A549 (cell line): Measurements from ENCODE around the gene ENGASE. TPM values are rescaled to one million over a fixed set of nuclear protein-coding genes. Genes with fewer than 3 reads are reported as not detected.

Experiments
- ATAC-seq, 2 experiments: fragments of 200-7000 bp in 1 of 2; fragments of >200 bp in 1 of 2; cut with Nextera tagmentation in 1 of 2; cut with Tn5 transposase in 1 of 2; 3 replicates each; pipeline versions ENCODE4 v1.8.0 to v1.9.1; 2018 to 2020; ENCODE audit warnings: mild to moderate bottlenecking in 1 of 2, moderate library complexity in 1 of 2
- CTCF ChIA-PET: fragments of 300-600 bp; sonication (Branson Sonifier 250); formaldehyde crosslinking; extraction: SDS; loops from one replicate; lab custom pipeline; 2021; ENCODE audit warnings: antibody characterized with exemption, inconsistent platforms; lab: Yijun Ruan, JAX
- POLR2A ChIA-PET: fragments of 350-600 bp; formaldehyde crosslinking; extraction: SDS; loops from one replicate; lab custom pipeline; 2021; ENCODE audit warnings: antibody characterized with exemption, inconsistent platforms; lab: Yijun Ruan, JAX
- DNase-seq, 2 experiments: peaks; one replicate each; pipeline versions ENCODE4 v3.0.0 to v3.0.0-alpha.2; 2011 to 2016; ENCODE audit warnings: low read depth in 1 of 2, low spot score in 1 of 2
- FAIRE-seq: peaks from 2 replicates; lab custom pipeline; 2011; peaks lifted over from hg19 to GRCh38; lab: Jason Lieb, UNC
- H3K27ac ChIP-seq, 2 experiments: fragments of >200 bp; sonication (Bioruptor Twin); formaldehyde crosslinking; 3 replicates each; pipeline ENCODE4 v1.5.1; 2016 to 2017
- H3K4me1 ChIP-seq: fragments of >200 bp; sonication (Bioruptor Twin); formaldehyde crosslinking; 3 replicates; pipeline ENCODE4 v1.6.1; 2016
- H3K4me2 ChIP-seq: fragments of >200 bp; sonication (Bioruptor Twin); formaldehyde crosslinking; 3 replicates; pipeline ENCODE4 v1.6.1; 2016
- H3K4me3 ChIP-seq: fragments of >200 bp; sonication (Bioruptor Twin); formaldehyde crosslinking; 3 replicates; pipeline ENCODE4 v1.5.1; 2016
- H3K9me3 ChIP-seq: fragments of >200 bp; sonication (Bioruptor Twin); formaldehyde crosslinking; 3 replicates; pipeline ENCODE4 v1.6.1; 2016
- CEBPB ChIP-seq, 2 experiments: fragments of >200 bp in 1 of 2; sonication (Bioruptor Twin) in 1 of 2; formaldehyde crosslinking in 1 of 2; IDR thresholded peaks; 2 replicates each; pipeline ENCODE4 v1.6.1; 2012 to 2016
- CHD2 ChIP-seq: fragments of 150-350 bp; IDR thresholded peaks from 2 replicates; pipeline ENCODE4 v1.6.1; 2014; ENCODE audit warnings: low read length; ENCODE audit not compliant: partially characterized antibody
- EP300 ChIP-seq, 2 experiments: fragments of >200 bp; sonication (Bioruptor Twin); formaldehyde crosslinking; IDR thresholded peaks; 2 replicates in 1 of 2; 3 replicates in 1 of 2; pipeline ENCODE4 v1.6.1; 2016 to 2017
- ESRRA ChIP-seq: fragments of 150-350 bp; IDR thresholded peaks from 2 replicates; pipeline ENCODE4 v1.6.1; 2014; ENCODE audit warnings: mild to moderate bottlenecking, low read length, borderline replicate concordance
- FOSB ChIP-seq: fragments of 250-450 bp; sonication (Bioruptor Pico); IDR thresholded peaks from 2 replicates; pipeline ENCODE4 v1.5.0; 2020; ENCODE audit warnings: mild to moderate bottlenecking, moderate library complexity
- HOXA7 ChIP-seq: fragments of 250-450 bp; sonication (Bioruptor Pico); IDR thresholded peaks from 2 replicates; pipeline ENCODE4 v1.5.0; 2020; ENCODE audit warnings: mild to moderate bottlenecking, moderate library complexity
- JUNB ChIP-seq: fragments of >200 bp; sonication (Bioruptor Twin); formaldehyde crosslinking; IDR thresholded peaks from 2 replicates; pipeline ENCODE4 v1.6.1; 2016
- KDM1A ChIP-seq: fragments of 200-600 bp; sonication (generic); IDR thresholded peaks from 2 replicates; pipeline ENCODE4 v1.6.1; 2016; ENCODE audit warnings: low read depth, mild to moderate bottlenecking
- MYC ChIP-seq: IDR thresholded peaks from 2 replicates; pipeline ENCODE4 v1.6.1; 2012; ENCODE audit warnings: mild to moderate bottlenecking, inconsistent platforms, low read length, improper control_type of control experiment, borderline replicate concordance
- NFE2L2 ChIP-seq: fragments of 150-350 bp; conservative IDR thresholded peaks from 2 replicates; pipeline ENCODE4 v1.6.1; 2014; ENCODE audit warnings: low read length
- NR3C1 ChIP-seq: fragments of >200 bp; sonication (Bioruptor Twin); formaldehyde crosslinking; IDR thresholded peaks from 3 replicates; pipeline ENCODE4 v1.6.1; 2017
- PHF8 ChIP-seq: fragments of 200-600 bp; sonication (generic); IDR thresholded peaks from 2 replicates; pipeline ENCODE4 v1.6.1; 2016; ENCODE audit warnings: low read depth, mild to moderate bottlenecking, antibody characterized with exemption, moderate library complexity, borderline replicate concordance
- REST ChIP-seq: fragments of 200-600 bp; sonication (generic); IDR thresholded peaks from 2 replicates; pipeline ENCODE4 v1.6.1; 2016; ENCODE audit warnings: antibody characterized with exemption, mild to moderate bottlenecking, moderate library complexity
- RNF2 ChIP-seq: fragments of 200-600 bp; sonication (generic); IDR thresholded peaks from 2 replicates; pipeline ENCODE4 v1.6.1; 2016; ENCODE audit warnings: low read depth, mild to moderate bottlenecking, antibody characterized with exemption, moderate library complexity, borderline replicate concordance
- TFCP2L1 ChIP-seq: fragments of 250-450 bp; sonication (Bioruptor Pico); IDR thresholded peaks from 2 replicates; pipeline ENCODE4 v1.5.0; 2021; ENCODE audit warnings: mild to moderate bottlenecking
- ZC3H11A ChIP-seq: fragments of 450-650 bp; IDR thresholded peaks from 2 replicates; pipeline ENCODE4 v1.6.1; 2014; ENCODE audit warnings: antibody characterized with exemption, mild to moderate bottlenecking
- WGBS: methylation state at CpG from one replicate; pipeline ENCODE4 v1.1.6; 2017; ENCODE audit errors: missing lambda C conversion rate; 5-methylcytosine and 5-hydroxymethylcytosine counted together
- polyA plus RNA-seq, 4 experiments: library from polyadenylated mRNA; depleted of rRNA in 3 of 4; stranded (reverse); fragments of >200 nt; fragmentation: RNase III in 1 of 4; extraction: RNeasy Plus Mini Kit Qiagen cat#74134 plus additional on column Dnase treatment in 1 of 4; gene quantifications; 2 replicates in 3 of 4; 3 replicates in 1 of 4; pipeline ENCODE4 v1.2.3, GENCODE V29; 2011 to 2017
- TF ChIP-seq, protein P1 (sequence below): fragments of >200 bp; sonication (Bioruptor Twin); formaldehyde crosslinking; IDR thresholded peaks from 3 replicates; pipeline ENCODE4 v1.5.1; 2016
- TF ChIP-seq, protein P2 (sequence below): IDR thresholded peaks from 2 replicates; pipeline ENCODE4 v1.6.1; 2012; ENCODE audit warnings: low read depth, borderline replicate concordance
- TF ChIP-seq, protein P3 (sequence below): fragments of 250-450 bp; sonication (Bioruptor Pico); IDR thresholded peaks from 2 replicates; pipeline ENCODE4 v1.5.0; 2021; ENCODE audit warnings: mild to moderate bottlenecking, moderate library complexity, borderline replicate concordance

The ENGASE gene
- polyA plus RNA-seq, 2 of the 4 experiments (the other 2 are of a cell fraction): 13.4 to 41.7 TPM

DNA sequence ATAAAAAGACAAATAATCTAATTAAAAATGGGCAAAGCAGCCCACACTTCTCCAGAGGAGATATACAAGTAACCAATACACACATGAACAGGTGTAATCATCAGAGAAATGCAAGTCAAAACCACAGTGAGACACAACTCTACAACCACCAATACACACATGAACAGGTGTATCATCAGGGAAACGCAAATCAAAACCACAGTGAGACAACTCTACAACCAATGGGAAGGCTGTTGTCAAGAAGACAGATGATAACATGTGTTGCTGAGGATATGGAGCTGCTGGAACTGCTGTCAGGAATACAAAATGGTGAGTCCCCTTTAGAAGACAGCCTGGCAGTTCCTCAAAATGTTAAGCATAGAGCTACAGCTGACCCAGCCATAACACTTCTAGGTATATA is 22.5 kb upstream of the ENGASE start:
- WGBS: 27% methylated on average over 1 of the region's 1 CpG

More for the DNA sequence above, 22.5 kb upstream of the ENGASE start:
- no peaks in the 10 kb centered on the region for H3K4me1 ChIP-seq
- DNase-seq: no peak
- no peak overlapping the region for H3K4me3 ChIP-seq
- FAIRE-seq: no peak
- TF ChIP-seq RNF2 (no peak), REST (no peak), HOXA7 (CRISPR knock-in tag) (no peak), ZC3H11A (no peak), KDM1A (no peak), CHD2 (no peak), TFCP2L1 (no peak), NFE2L2 (no peak), ESRRA (no peak), CEBPB (IDR thresholded peaks at IDR 0.05) (no peak), PHF8 (no peak), JUNB (no peak), MYC (no peak), EP300 (IDR thresholded peaks at IDR 0.05) (no peak), NR3C1 (no peak), FOSB (CRISPR knock-in tag) (no peak)
- TF ChIP-seq, protein P1, sequence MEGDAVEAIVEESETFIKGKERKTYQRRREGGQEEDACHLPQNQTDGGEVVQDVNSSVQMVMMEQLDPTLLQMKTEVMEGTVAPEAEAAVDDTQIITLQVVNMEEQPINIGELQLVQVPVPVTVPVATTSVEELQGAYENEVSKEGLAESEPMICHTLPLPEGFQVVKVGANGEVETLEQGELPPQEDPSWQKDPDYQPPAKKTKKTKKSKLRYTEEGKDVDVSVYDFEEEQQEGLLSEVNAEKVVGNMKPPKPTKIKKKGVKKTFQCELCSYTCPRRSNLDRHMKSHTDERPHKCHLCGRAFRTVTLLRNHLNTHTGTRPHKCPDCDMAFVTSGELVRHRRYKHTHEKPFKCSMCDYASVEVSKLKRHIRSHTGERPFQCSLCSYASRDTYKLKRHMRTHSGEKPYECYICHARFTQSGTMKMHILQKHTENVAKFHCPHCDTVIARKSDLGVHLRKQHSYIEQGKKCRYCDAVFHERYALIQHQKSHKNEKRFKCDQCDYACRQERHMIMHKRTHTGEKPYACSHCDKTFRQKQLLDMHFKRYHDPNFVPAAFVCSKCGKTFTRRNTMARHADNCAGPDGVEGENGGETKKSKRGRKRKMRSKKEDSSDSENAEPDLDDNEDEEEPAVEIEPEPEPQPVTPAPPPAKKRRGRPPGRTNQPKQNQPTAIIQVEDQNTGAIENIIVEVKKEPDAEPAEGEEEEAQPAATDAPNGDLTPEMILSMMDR: no peak
- TF ChIP-seq, protein P2, sequence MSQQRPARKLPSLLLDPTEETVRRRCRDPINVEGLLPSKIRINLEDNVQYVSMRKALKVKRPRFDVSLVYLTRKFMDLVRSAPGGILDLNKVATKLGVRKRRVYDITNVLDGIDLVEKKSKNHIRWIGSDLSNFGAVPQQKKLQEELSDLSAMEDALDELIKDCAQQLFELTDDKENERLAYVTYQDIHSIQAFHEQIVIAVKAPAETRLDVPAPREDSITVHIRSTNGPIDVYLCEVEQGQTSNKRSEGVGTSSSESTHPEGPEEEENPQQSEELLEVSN: no peak
- TF ChIP-seq, protein P3, sequence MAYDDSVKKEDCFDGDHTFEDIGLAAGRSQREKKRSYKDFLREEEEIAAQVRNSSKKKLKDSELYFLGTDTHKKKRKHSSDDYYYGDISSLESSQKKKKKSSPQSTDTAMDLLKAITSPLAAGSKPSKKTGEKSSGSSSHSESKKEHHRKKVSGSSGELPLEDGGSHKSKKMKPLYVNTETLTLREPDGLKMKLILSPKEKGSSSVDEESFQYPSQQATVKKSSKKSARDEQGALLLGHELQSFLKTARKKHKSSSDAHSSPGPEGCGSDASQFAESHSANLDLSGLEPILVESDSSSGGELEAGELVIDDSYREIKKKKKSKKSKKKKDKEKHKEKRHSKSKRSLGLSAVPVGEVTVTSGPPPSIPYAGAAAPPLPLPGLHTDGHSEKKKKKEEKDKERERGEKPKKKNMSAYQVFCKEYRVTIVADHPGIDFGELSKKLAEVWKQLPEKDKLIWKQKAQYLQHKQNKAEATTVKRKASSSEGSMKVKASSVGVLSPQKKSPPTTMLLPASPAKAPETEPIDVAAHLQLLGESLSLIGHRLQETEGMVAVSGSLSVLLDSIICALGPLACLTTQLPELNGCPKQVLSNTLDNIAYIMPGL (CRISPR knock-in tag): no peak
- H3K27ac ChIP-seq: no peak overlapping the region
- H3K4me2 ChIP-seq: no peak overlapping the region
- ChIA-PET CTCF (interaction anchor here (1.0 to 11.9 kb wide), 9 partner anchors 8 to 337 kb away, joined by 3 to 289 read pairs (median 4); no protein-coding TSS in a partner anchor), POLR2A (no interaction called here)
- peaks cover 17% of the 10 kb centered on the region; the same call in 2 of the 3 replicates for H3K9me3 ChIP-seq
- no peak for ATAC-seq
